Caco-2 (cell line): Measurements from ENCODE around the gene GFY. TPM values are rescaled to one million over a fixed set of nuclear protein-coding genes. Genes with fewer than 3 reads are reported as not detected.

ENCODE experiments used
- BruUV-seq: library from RNA; stranded (reverse); fragments of 400-500 nt; replicated peaks from 2 replicates; lab custom pipeline; 2021; lab: Mats Ljungman, UMichigan
- CTCF ChIA-PET: fragments of 300-600 bp; sonication (Branson Sonifier 250); formaldehyde crosslinking; loops from one replicate; lab custom pipeline; 2022; ENCODE audit warnings: antibody characterized with exemption; lab: Charles Lee
- POLR2A ChIA-PET: fragments of 300-600 bp; sonication (Branson Sonifier 250); formaldehyde crosslinking; loops from one replicate; lab custom pipeline; 2022; ENCODE audit warnings: antibody characterized with exemption; lab: Charles Lee
- DNase-seq, 2 experiments: peaks; one replicate each; pipeline versions ENCODE4 v3.0.0 to v3.0.0-alpha.2; 2020 to 2022
- H3K27me3 ChIP-seq: replicated peaks from 2 replicates; pipeline ENCODE4 v1.6.0; 2011; ENCODE audit warnings: low read length; ENCODE audit not compliant: control insufficient read depth, insufficient read depth
- H3K36me3 ChIP-seq: 2 replicates; pipeline ENCODE4 v1.5.1; 2011; ENCODE audit warnings: low read length; ENCODE audit not compliant: control insufficient read depth, insufficient read depth
- H3K4me1 ChIP-seq: fragments of 250-450 bp; sonication (Bioruptor Pico); 2 replicates; pipeline ENCODE4 v1.5.1; 2020; ENCODE audit warnings: mild to moderate bottlenecking
- H3K4me3 ChIP-seq: 2 replicates; pipeline ENCODE4 v1.5.1; 2011; ENCODE audit warnings: low read depth, mild to moderate bottlenecking, control low read depth, low read length
- H3K9me3 ChIP-seq: fragments of 250-450 bp; sonication (Bioruptor Pico); 2 replicates; pipeline ENCODE4 v1.5.1; 2020; ENCODE audit warnings: mild to moderate bottlenecking, moderate library complexity
- H3K27ac Mint-ChIP-seq: one replicate; pipeline ENCODE4 v1.8.0; 2022; ENCODE audit warnings: mixed read lengths; ENCODE audit not compliant: unreplicated experiment
- H3K27me3 Mint-ChIP-seq: one replicate; pipeline ENCODE4 v1.8.0; 2022; ENCODE audit warnings: mixed read lengths; ENCODE audit not compliant: insufficient read depth, unreplicated experiment
- H3K36me3 Mint-ChIP-seq: one replicate; pipeline ENCODE4 v1.8.0; 2022; ENCODE audit warnings: mild to moderate bottlenecking, mixed read lengths; ENCODE audit not compliant: insufficient read depth, unreplicated experiment
- H3K4me1 Mint-ChIP-seq: one replicate; pipeline ENCODE4 v1.8.0; 2022; ENCODE audit warnings: low read depth, mixed read lengths; ENCODE audit not compliant: unreplicated experiment
- H3K4me3 Mint-ChIP-seq: one replicate; pipeline ENCODE4 v1.8.0; 2022; ENCODE audit warnings: mild to moderate bottlenecking, moderate library complexity, mixed read lengths; ENCODE audit not compliant: unreplicated experiment
- H3K9me3 Mint-ChIP-seq: one replicate; pipeline ENCODE4 v1.8.0; 2022; ENCODE audit warnings: mixed read lengths; ENCODE audit not compliant: unreplicated experiment
- CTCF ChIP-seq, 2 experiments: fragments of 200-600 bp in 1 of 2; IDR thresholded peaks; 1 replicate in 1 of 2; 2 replicates in 1 of 2; pipeline versions ENCODE4 v1.5.1 to v1.8.0; 2011 to 2022; ENCODE audit warnings: antibody characterized with exemption in 1 of 2, control low read depth in 1 of 2, inconsistent platforms in 1 of 2, low read depth in 1 of 2, low read length in 1 of 2, mild to moderate bottlenecking in 1 of 2, moderate library complexity in 1 of 2; ENCODE audit not compliant: insufficient read depth in 1 of 2, severe bottlenecking in 1 of 2, unreplicated experiment in 1 of 2
- intact Hi-C: fragments of 100-400 bp; cut with micrococcal nuclease; formaldehyde crosslinking; loops from one replicate; pipeline ENCODE4 v1.10.0; 2022; ENCODE audit not compliant: unreplicated experiment
- total RNA-seq: library from RNA; stranded (reverse); gene quantifications from 2 replicates; pipeline ENCODE4 v1.2.3, GENCODE V29; 2022

Gene GFY
- total RNA-seq, 1 experiment from 2014 or later, result 0.25 TPM

GRCh38 chr19:49475191-49475917 is 50.2 kb downstream of the GFY start:
- no peak for TF ChIP-seq CTCF (IDR thresholded peaks at IDR 0.05; ENCODE audit: insufficient read depth in 1 of 2, low read depth in 1 of 2, low read length in 1 of 2, severe bottlenecking in 1 of 2, unreplicated experiment in 1 of 2)
- Histone ChIP-seq H3K4me1 (no peaks in the 10 kb centered on the region; the same call in 1 of the 2 replicates), H3K27me3 (no peaks in the 10 kb centered on the region), H3K36me3 (no peaks in the 10 kb centered on the region), H3K9me3 (no peaks in the 10 kb centered on the region), H3K4me3 (no peak overlapping the region)
- peaks cover 3% of the 10 kb centered on the region for H3K27me3 Mint-ChIP-seq
- DNase-seq, result no peak
- H3K36me3 Mint-ChIP-seq, result peaks cover 26% of the 10 kb centered on the region
- no TSS peak for BruUV-seq
- peaks cover 10% of the 10 kb centered on the region for H3K4me1 Mint-ChIP-seq
- POLR2A ChIA-PET, result interaction anchor here (1.0 kb wide), 1 partner anchor 22 kb away, joined by 7 read pairs; the partner anchor contains the start of gene ALDH16A1
- CTCF ChIA-PET, result interaction anchor here (0.8 to 1.6 kb wide), 6 partner anchors 20 to 482 kb away, joined by 3 to 9 read pairs (median 6); partner anchors contain the start of genes ALDH16A1, GYS1, PIH1D1 and RPS11
- no peaks in the 10 kb centered on the region for H3K9me3 Mint-ChIP-seq
- intact Hi-C loops, result no loop called here
- no peak overlapping the region for H3K27ac Mint-ChIP-seq
- H3K4me3 Mint-ChIP-seq, result no peak overlapping the region

GRCh38 chr19:49475995-49476880 is 51.0 kb downstream of the GFY start:
- peaks cover 3% of the 10 kb centered on the region for H3K27me3 Mint-ChIP-seq
- Histone ChIP-seq H3K4me3 (no peak overlapping the region), H3K9me3 (no peaks in the 10 kb centered on the region), H3K36me3 (no peaks in the 10 kb centered on the region), H3K27me3 (no peaks in the 10 kb centered on the region), H3K4me1 (no peaks in the 10 kb centered on the region; the same call in 1 of the 2 replicates)
- H3K9me3 Mint-ChIP-seq, result no peaks in the 10 kb centered on the region
- peaks cover 10% of the 10 kb centered on the region for H3K4me1 Mint-ChIP-seq
- POLR2A ChIA-PET, result interaction anchor here (1.0 kb wide), 1 partner anchor 23 kb away, joined by 7 read pairs; the partner anchor contains the start of gene ALDH16A1
- BruUV-seq, result no TSS peak
- CTCF ChIA-PET, result interaction anchor here (0.5 to 1.6 kb wide), 8 partner anchors 20 to 483 kb away, joined by 3 to 9 read pairs (median 6); partner anchors contain the start of genes ALDH16A1, GYS1, PIH1D1 and RPS11
- H3K4me3 Mint-ChIP-seq, result no peak overlapping the region
- peaks cover 26% of the 10 kb centered on the region for H3K36me3 Mint-ChIP-seq
- TF ChIP-seq CTCF (IDR thresholded peaks at IDR 0.05; ENCODE audit: insufficient read depth in 1 of 2, low read depth in 1 of 2, low read length in 1 of 2, severe bottlenecking in 1 of 2, unreplicated experiment in 1 of 2), result peak; percentile 45 to 72
- H3K27ac Mint-ChIP-seq, result no peak overlapping the region
- DNase-seq, result peak; percentile 70 to 76
- intact Hi-C loops, result no loop called here

Other genes with a start within 250 kb of the GFY start
- gene SLC6A16, start 100.2 kb upstream of the GFY start, total RNA-seq, result 0.56 and 0.84 TPM in 2 replicates
- gene CD37, start 90.0 kb upstream of the GFY start, total RNA-seq, result not detected in 2 replicates
- gene TEAD2, start 63.0 kb upstream of the GFY start, total RNA-seq, result 8.6 and 8.8 TPM in 2 replicates
- gene DKKL1, start 61.5 kb upstream of the GFY start, total RNA-seq, result not detected in 2 replicates
- gene KASH5, start 37.1 kb upstream of the GFY start, total RNA-seq, result 0.56 and 1.00 TPM in 2 replicates
- not detected in 2 replicates for gene PTH2, start 1.9 kb upstream of the GFY start, total RNA-seq
- gene SLC17A7, start 16.1 kb downstream of the GFY start, total RNA-seq, result 0.21 and 0.36 TPM in 2 replicates
- gene PIH1D1, start 26.4 kb downstream of the GFY start, total RNA-seq, result 150 and 167 TPM in 2 replicates
- 42.1 and 45.0 TPM in 2 replicates for gene ALDH16A1, start 27.8 kb downstream of the GFY start, total RNA-seq
- gene FLT3LG, start 48.8 kb downstream of the GFY start, total RNA-seq, result 2.1 and 2.4 TPM in 2 replicates
- 2,726 and 2,880 TPM in 2 replicates for gene RPL13A, start 62.2 kb downstream of the GFY start, total RNA-seq
- 2,065 and 2,191 TPM in 2 replicates for gene RPS11, start 71.0 kb downstream of the GFY start, total RNA-seq
- 135 and 136 TPM in 2 replicates for gene FCGRT, start 87.3 kb downstream of the GFY start, total RNA-seq
- gene RCN3, start 102.6 kb downstream of the GFY start, total RNA-seq, result 6.6 and 7.0 TPM in 2 replicates
- 74.7 and 77.7 TPM in 2 replicates for gene NOSIP, start 155.2 kb downstream of the GFY start, total RNA-seq
- gene PRRG2, start 155.9 kb downstream of the GFY start, total RNA-seq, result 7.7 and 8.4 TPM in 2 replicates
- gene PRR12, start 165.8 kb downstream of the GFY start, total RNA-seq, result 38.8 and 40.5 TPM in 2 replicates
- gene RRAS, start 214.8 kb downstream of the GFY start, total RNA-seq, result 10.6 and 11.3 TPM in 2 replicates
- 83.4 and 89.5 TPM in 2 replicates for gene SCAF1, start 216.8 kb downstream of the GFY start, total RNA-seq
- 125 and 131 TPM in 2 replicates for gene IRF3, start 240.5 kb downstream of the GFY start, total RNA-seq
- 103 and 111 TPM in 2 replicates for gene BCL2L12, start 240.5 kb downstream of the GFY start, total RNA-seq